Stimulated activated naive CD4-positive, alpha-beta T cell treated with Interleukin-2 at 50 U/mL for 16 hours (primary cell): Measurements from ENCODE around the gene MAX.
"Not testable (repeated sequence)": the region's sequence is repeated elsewhere in the genome, so short reads cannot be mapped to it uniquely, and the experiment has no call there.

Experiments
- DNase-seq: peaks from one replicate; lab custom pipeline; 2025; lab: John Stamatoyannopoulos, UW

MAX gene

GRCh38 chr14:65104791-65105190, 2.5 kb upstream of the MAX start:
- no peak for DNase-seq

DNA sequence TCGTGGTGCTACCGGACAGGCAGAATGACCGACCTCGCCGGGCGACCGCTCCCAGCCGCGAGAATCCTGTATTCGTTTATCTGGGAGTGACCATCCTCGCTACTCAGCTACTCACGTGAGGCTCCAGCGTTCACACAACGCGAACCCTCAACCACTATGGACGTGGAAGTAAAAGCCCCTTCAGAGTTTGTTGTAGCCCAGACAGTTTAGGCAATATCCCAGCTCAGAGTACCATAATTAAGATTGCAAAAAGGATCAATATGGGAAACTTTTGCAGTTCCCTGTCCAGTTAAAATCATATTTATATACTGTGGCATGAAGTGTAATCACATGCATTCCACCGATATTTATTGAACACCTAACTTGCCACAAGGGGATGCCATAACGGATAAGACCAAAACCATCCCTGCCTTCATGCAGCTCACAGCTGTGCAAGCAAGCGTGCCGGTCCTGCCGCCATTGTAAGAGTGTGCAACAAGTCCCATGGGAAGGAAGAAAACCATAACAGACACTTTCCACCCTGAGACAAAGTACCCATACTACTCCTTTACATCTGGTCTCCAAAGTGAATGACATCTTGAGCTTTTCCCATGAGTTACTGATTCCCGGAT, 938 bp upstream of the MAX start:
- no peak for DNase-seq

- peak; percentile 30 for DNase-seq
These were observed 481 bp downstream of the MAX start for GRCh38 chr14:65101631-65102440.

DNA sequence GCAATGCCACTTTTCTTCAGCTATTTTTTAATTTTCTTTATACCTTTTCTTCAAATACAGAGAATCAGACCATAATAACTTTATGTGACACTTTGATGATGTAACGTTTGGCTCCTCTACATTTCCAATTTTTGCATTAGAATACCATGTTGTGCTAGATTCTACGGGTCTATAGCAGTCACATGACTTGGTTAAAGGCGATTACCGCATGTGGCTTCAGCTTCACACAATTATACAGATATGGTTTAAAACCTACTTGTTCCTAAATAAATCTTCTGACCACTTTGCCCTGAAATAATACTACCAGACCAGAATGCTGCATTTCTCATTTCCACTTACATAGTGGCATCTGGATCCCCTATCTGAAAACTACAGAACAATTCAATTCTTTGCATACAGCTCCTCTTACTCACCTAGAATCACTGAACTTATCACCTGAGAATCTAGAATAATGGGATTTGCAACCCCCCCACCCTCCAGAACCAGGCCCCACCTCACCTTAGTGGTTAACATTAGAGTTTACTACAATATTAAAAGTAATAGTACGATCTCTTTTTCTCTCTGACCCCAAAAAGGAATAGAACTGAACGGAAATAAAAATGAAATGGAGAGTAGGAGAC, 1.3 kb downstream of the MAX start:
- no peak for DNase-seq

- DNase-seq = no peak
These were observed 3.7 kb downstream of the MAX start for GRCh38 chr14:65098586-65098985.

DNA sequence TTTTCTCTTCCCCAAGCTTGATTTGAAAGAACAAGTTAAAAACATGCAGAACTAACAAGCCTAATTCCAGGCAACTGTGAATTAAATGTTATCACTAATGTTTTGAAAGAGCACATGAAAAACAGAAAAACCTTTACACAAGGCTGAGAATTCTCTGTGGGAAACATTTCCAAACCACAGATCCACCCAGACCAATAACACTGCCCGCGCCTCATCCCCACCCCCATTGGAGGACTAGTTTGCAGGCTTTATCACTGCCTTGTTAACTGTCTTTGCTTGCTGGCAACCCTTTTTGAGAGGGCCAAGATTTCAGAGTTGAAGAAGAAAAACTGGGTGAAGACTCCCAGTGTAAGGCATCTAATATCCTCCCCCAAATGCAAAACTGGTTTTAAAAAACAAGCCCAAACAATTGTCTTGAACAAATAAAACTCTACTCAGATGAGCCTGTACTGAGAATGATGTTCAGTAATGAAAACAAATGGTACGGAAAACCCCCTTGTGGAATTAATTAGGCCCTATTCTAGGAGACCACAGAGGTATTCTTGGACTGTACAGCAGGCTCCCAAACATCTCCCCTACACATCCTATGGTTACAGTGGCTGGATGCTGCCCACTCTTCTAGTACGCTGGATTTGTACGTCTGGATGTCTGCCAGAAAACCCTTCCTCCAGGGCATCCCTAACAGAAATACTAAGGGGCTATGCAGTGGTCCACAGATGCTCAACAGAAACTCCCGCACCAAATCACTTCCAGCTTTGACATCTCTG, 5.8 kb downstream of the MAX start:
- DNase-seq = no peak

DNA sequence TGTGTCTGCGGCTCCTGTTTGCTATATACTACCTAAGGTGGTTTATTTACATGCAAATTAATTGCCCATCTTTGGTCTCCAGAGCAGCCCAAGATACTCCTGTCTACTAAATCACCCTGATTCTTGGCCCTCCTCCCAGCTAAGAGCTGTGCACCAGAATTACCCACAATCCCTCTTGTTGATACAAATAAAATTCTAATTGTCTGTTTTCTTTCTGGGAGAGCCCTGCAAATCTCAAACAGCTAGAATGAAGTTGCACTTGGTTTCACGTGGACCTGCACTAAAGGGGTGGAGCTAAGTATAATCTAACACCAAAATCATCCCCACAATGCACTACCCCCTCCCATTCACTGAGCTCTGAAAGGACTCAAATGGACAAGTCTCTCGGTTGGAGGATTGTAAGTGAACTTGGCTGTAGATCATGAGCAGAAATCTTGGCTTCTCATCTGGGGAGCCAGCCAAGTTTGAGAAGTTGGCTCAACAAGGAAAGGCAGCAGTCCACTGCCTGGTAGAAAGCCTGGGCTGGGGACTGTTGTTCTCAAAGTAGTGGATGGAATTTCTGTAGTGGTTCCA, 6.6 kb downstream of the MAX start:
- DNase-seq = no peak

- DNase-seq = no peak
These were observed 10.0 kb downstream of the MAX start for GRCh38 chr14:65092349-65092748.

DNA sequence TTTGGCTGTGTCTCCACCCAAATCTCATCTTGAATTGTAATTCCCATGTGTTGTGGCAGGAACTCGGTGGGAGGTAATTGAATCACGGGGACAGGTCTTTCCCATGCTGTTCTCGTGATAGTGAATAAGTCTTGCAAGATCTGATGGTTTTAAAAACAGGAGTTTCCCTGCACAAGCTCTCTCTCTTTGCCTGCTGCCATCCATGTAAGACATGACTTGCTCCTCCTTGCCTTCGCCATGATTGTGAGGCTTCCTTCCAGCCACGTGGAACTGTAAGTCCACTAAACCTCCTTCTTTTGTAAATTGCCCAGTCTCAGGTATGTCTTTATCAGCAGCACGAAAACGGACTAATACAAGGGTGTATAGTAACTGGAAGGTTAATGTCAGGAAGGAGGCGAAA, 14.5 kb downstream of the MAX start:
- not testable (repeated sequence) for DNase-seq

DNA sequence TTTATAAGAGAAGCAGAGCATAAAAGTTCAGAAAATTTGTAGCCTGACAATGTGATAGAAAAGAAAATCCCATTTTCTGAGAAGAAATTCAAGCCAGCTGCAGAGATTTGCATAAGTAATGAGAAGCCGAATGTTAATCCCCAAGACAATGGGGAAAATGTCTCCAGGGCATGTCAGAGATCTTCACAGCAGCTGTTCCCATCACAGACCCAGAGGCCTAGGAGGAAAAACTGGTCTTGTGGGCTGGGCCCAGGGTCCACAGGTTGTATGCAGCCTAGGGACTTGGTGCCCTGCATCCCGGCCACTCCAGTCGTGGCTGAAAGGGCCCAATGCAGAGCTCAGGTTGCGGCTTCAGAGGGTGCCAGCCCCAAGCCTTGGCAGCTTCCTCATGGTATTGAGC, 15.6 kb downstream of the MAX start:
- not testable (repeated sequence) for DNase-seq

GRCh38 chr14:65084554-65085505, 17.5 kb downstream of the MAX start:
- no peak for DNase-seq

DNA sequence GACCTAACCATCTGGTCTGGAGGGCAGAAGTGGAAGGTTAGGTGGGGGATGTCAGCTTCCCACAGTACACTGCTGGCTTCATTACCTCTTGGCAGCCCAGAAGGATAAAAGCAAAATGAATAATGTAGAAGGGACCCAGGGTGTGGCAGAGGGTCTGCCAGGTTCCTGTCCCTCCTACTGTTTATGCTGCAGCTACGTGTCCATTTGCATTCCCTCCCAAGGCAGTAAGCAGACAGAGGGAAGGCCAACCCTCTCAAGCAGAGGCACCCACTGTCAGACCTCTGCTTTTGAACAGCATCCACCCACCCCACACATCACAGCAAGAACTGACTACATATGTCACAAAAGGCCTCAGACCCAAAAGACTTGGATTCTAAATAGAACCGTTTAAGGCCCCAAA, 19.4 kb downstream of the MAX start:
- DNase-seq = no peak

GRCh38 chr14:65080960-65081747, 21.2 kb downstream of the MAX start:
- DNase-seq = no peak

DNA sequence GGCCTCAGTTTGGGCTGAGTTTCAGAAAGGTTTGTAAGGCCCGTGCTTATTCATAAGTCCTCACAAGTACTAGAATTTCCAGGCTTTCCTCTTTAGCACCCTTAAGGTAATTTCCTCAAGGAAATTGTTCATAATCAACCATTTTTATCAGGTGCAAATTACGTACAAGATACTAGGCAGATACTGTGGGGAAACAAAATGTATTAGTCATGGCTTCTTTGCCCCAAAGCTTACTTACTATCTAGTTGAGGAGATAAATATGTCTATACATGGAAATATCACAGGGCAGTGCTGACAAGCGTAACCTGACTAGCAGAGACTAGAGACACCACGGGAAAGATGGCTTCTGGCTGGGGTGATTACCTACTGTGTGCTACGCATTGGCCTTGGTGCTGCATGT, 22.5 kb downstream of the MAX start:
- no peak for DNase-seq

- no peak for DNase-seq
These were observed 23.1 kb downstream of the MAX start for GRCh38 chr14:65079201-65079600.

DNA sequence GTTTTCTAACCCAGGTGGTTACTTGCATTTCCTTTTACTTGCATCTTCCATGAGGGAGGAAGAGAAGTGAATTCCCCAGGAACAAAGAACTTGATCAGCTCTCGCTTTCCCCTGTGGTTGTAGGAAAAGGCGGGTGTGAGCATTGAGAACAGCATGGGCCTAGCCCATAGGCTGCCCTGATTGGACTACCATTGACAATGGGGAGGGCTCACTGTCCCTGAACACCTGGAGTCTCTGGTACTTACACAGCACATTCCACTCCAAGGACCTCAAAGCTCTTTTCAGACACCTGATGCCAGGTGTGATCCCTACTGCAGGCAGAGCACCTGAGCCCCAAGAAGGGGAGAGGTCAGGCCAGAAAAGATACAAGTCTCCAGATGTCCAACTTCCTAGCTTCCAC, 25.0 kb downstream of the MAX start:
- DNase-seq = no peak

DNA sequence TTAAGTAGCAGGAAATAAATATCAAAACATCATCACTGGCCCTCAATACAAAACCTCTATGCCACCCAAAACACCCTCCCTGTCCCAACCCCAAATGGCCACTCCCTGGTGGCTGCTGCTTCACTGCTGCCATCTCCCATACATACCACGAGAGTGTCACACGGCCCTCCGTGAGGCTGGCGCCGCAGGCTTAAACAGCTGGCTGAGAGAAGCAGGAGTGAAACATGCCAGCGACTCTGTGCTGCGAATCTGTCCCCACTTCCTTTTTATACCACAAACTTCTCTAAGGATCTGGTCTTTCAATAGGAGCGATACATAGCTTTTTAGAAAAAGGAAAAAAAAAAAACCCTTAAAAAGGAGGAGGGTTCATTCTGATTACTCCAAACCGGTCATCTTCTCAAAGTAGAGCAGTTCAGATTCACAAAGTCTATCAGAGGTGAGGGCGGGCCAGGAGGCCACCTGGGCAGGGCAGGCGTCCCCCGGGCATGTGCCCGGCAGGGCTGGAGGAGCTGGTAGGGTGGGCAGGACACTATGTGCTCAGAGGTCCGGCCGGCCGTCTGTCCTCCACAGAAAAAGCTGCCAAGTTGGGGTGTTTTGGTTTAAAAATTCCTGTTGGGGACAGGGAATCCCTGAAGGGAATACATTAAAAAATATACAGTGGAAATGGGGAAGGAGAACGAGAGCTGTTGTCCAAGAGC, 26.5 kb downstream of the MAX start:
- DNase-seq = no peak

GRCh38 chr14:65074449-65075150, 27.7 kb downstream of the MAX start:
- DNase-seq = no peak

- DNase-seq = no peak
These were observed 28.6 kb downstream of the MAX start for GRCh38 chr14:65073605-65074201.
